HEK293 (cell line): ENCODE results near the gene COL25A1.

Experiments used
- CTCF ChIP-seq: fragments of 450-650 bp; formaldehyde crosslinking; IDR thresholded peaks from 2 replicates; pipeline ENCODE4 v1.5.1; 2016; ENCODE audit warnings: missing biosample characterization, missing genetic modification characterization
- PBX3 ChIP-seq: sonication (generic); formaldehyde crosslinking; IDR thresholded peaks from 2 replicates; pipeline ENCODE4 v1.8.1; 2022; ENCODE audit warnings: mild to moderate bottlenecking, moderate library complexity, missing genetic modification reagents
- SP2 ChIP-seq: fragments of 450-650 bp; formaldehyde crosslinking; IDR thresholded peaks from 2 replicates; pipeline ENCODE4 v1.5.1; 2016; ENCODE audit warnings: missing biosample characterization, missing genetic modification characterization
- ZNF18 ChIP-seq: fragments of 450-650 bp; formaldehyde crosslinking; IDR thresholded peaks from 2 replicates; pipeline ENCODE4 v1.5.1; 2016; ENCODE audit warnings: missing biosample characterization, missing genetic modification characterization
- ZNF248 ChIP-seq: fragments of 450-650 bp; formaldehyde crosslinking; IDR thresholded peaks from 2 replicates; pipeline ENCODE4 v1.5.1; 2017; ENCODE audit warnings: missing biosample characterization, missing genetic modification characterization
- ZNF580 ChIP-seq: fragments of 450-650 bp; formaldehyde crosslinking; IDR thresholded peaks from 2 replicates; pipeline ENCODE4 v1.5.1; 2016; ENCODE audit warnings: missing biosample characterization, missing genetic modification characterization

GRCh38 chr4:108916638-108917037 lies 385.8 kb downstream of the COL25A1 start:
- TF ChIP-seq ZNF248 (tag by site-specific recombination) (no peak), SP2 (tag by site-specific recombination) (no peak), ZNF580 (tag by site-specific recombination) (no peak), ZNF18 (tag by site-specific recombination) (no peak), CTCF (no peak), PBX3 (CRISPR knock-in tag) (no peak)
